ENCODE measurements around the gene FXR1.
"Not testable (repeated sequence)": the region's sequence is repeated elsewhere in the genome, so short reads cannot be mapped to it uniquely, and the experiment has no call there.

GRCh38 chr3:181003469-181003868 lies 91.0 kb downstream of the FXR1 start:
- not testable (repeated sequence) for TF ChIP-seq CTCF (conservative IDR thresholded peaks at IDR 0.05); EZH2 (IDR thresholded peaks at IDR 0.05; ENCODE audit: low read depth)

All from PC-9 (cell line).